ENCODE measurements around the gene HID1.

HID1 gene

GRCh38 chr17:74946641-74947040 lies 25.9 kb downstream of the HID1 start:
- Histone ChIP-seq H3K4me2 (ENCODE audit: low read depth, low read length) (no peak overlapping the region), H3K4me1 (ENCODE audit: low read length) (peaks cover 7% of the 10 kb centered on the region; the same call in 1 of the 2 replicates), H2AFZ (ENCODE audit: low read length) (no peak overlapping the region), H3K27me3 (replicated peaks; ENCODE audit: insufficient read depth, low read length) (peaks cover 86% of the 10 kb centered on the region), H3K9me2 (replicated peaks; ENCODE audit: insufficient read depth, low read length) (no peaks in the 10 kb centered on the region), H3F3A (ENCODE audit: insufficient read depth, low read length) (no peaks in the 10 kb centered on the region), H4K20me1 (ENCODE audit: insufficient read depth, low read length) (no peaks in the 10 kb centered on the region), H3K9ac (ENCODE audit: low read length) (no peak overlapping the region), H3K27ac (ENCODE audit: low read length) (no peak overlapping the region), H3K79me2 (ENCODE audit: low read length) (no peaks in the 10 kb centered on the region), H3K36me3 (replicated peaks; ENCODE audit: insufficient read depth, low read length) (no peaks in the 10 kb centered on the region), H3K4me3 (ENCODE audit: low read length) (no peak overlapping the region), H3K9me3 (replicated peaks; ENCODE audit: insufficient read depth, low read length) (no peaks in the 10 kb centered on the region)
- no peak for TF ChIP-seq CTCF (IDR thresholded peaks at IDR 0.05; ENCODE audit: low read length)
- TF ChIP-seq EZH2phosphoT487 (IDR thresholded peaks at IDR 0.05; ENCODE audit: low read length), result no peak
- TF ChIP-seq EZH2 (optimal IDR thresholded peaks at IDR 0.05; ENCODE audit: low read depth, low read length), result no peak
- DNase-seq, result no peak

GRCh38 chr17:74945543-74945942 lies 27.0 kb downstream of the HID1 start:
- Histone ChIP-seq H3K27me3 (replicated peaks; ENCODE audit: insufficient read depth, low read length) (peaks cover 86% of the 10 kb centered on the region), H3K4me2 (ENCODE audit: low read depth, low read length) (no peak overlapping the region), H3K9ac (ENCODE audit: low read length) (no peak overlapping the region), H3K4me3 (ENCODE audit: low read length) (no peak overlapping the region), H2AFZ (ENCODE audit: low read length) (no peak overlapping the region), H3K79me2 (ENCODE audit: low read length) (no peaks in the 10 kb centered on the region), H3K9me2 (replicated peaks; ENCODE audit: insufficient read depth, low read length) (no peaks in the 10 kb centered on the region), H3F3A (ENCODE audit: insufficient read depth, low read length) (no peaks in the 10 kb centered on the region), H3K9me3 (replicated peaks; ENCODE audit: insufficient read depth, low read length) (no peaks in the 10 kb centered on the region), H3K36me3 (replicated peaks; ENCODE audit: insufficient read depth, low read length) (no peaks in the 10 kb centered on the region), H3K4me1 (ENCODE audit: low read length) (peaks cover 7% of the 10 kb centered on the region; the same call in 1 of the 2 replicates), H3K27ac (ENCODE audit: low read length) (no peak overlapping the region), H4K20me1 (ENCODE audit: insufficient read depth, low read length) (no peaks in the 10 kb centered on the region)
- peak; percentile 36 for DNase-seq
- no peak for TF ChIP-seq EZH2phosphoT487 (IDR thresholded peaks at IDR 0.05; ENCODE audit: low read length)
- no peak for TF ChIP-seq EZH2 (optimal IDR thresholded peaks at IDR 0.05; ENCODE audit: low read depth, low read length)
- TF ChIP-seq CTCF (IDR thresholded peaks at IDR 0.05; ENCODE audit: low read length), result no peak

GRCh38 chr17:74943808-74944522 lies 28.6 kb downstream of the HID1 start:
- no peak overlapping the region for H3K4me2 ChIP-seq (ENCODE audit: low read depth, low read length)
- H3K36me3 ChIP-seq (replicated peaks; ENCODE audit: insufficient read depth, low read length), result no peaks in the 10 kb centered on the region
- TF ChIP-seq CTCF (IDR thresholded peaks at IDR 0.05; ENCODE audit: low read length) (no peak), EZH2 (optimal IDR thresholded peaks at IDR 0.05; ENCODE audit: low read depth, low read length) (no peak), EZH2phosphoT487 (IDR thresholded peaks at IDR 0.05; ENCODE audit: low read length) (no peak)
- H3K9ac ChIP-seq (ENCODE audit: low read length), result no peak overlapping the region
- peaks cover 80% of the 10 kb centered on the region for H3K27me3 ChIP-seq (replicated peaks; ENCODE audit: insufficient read depth, low read length)
- no peaks in the 10 kb centered on the region for H3K9me2 ChIP-seq (replicated peaks; ENCODE audit: insufficient read depth, low read length)
- peaks cover 7% of the 10 kb centered on the region; the same call in 1 of the 2 replicates for H3K4me1 ChIP-seq (ENCODE audit: low read length)
- H3K79me2 ChIP-seq (ENCODE audit: low read length), result no peaks in the 10 kb centered on the region
- H3K27ac ChIP-seq (ENCODE audit: low read length), result no peak overlapping the region
- H3K4me3 ChIP-seq (ENCODE audit: low read length), result no peak overlapping the region
- no peak for DNase-seq
- H3K9me3 ChIP-seq (replicated peaks; ENCODE audit: insufficient read depth, low read length), result no peaks in the 10 kb centered on the region
- H4K20me1 ChIP-seq (ENCODE audit: insufficient read depth, low read length), result no peaks in the 10 kb centered on the region
- H2AFZ ChIP-seq (ENCODE audit: low read length), result no peak overlapping the region
- H3F3A ChIP-seq (ENCODE audit: insufficient read depth, low read length), result no peaks in the 10 kb centered on the region
